SKM-1 treated with dmso at 0.1 percent for 144 hours (cell line): ENCODE results near the gene OR52E5.

Experiments
- DNase-seq: peaks from one replicate; lab custom pipeline; 2025; ENCODE audit not compliant: unreplicated experiment; lab: John Stamatoyannopoulos, UW

The OR52E5 gene

DNA sequence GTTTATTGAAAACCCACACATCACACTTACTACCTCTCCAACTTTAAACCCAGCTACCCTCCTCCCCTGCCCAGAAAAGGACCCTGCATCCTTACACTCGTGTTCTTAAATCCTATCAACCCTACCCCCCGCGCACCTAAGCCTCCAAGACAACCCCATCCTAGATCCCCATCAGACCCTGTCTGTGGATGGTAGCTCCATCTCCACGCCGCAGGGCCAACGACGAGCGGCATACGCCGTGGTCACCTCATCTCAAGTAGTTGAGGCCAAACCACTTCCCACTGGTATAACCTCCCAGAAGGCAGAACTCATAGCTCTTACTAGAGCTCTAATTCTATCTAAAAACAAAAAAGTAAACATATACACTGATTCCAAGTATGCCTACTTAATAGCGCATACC lies 39.7 kb downstream of the OR52E5 start:
- DNase-seq = no peak

DNA sequence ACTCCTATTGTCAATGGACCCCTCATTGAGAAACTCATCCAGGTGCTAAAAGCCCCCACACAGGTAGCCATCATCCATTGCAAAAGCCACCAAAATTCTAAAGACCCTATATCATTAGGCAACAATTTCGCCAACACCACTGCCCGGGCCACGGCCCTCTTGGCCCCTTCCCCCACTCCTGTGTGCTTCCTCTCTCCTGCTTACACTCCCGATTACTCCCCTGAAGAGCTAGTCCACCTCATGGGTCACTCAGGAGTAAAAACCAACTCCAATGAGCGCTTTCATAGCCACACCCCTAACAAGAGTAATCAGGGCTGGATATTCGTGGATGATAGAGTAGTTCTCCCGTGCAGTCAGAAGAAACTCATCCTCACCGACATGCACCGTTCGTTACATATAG lies 40.1 kb downstream of the OR52E5 start:
- DNase-seq = no peak

DNA sequence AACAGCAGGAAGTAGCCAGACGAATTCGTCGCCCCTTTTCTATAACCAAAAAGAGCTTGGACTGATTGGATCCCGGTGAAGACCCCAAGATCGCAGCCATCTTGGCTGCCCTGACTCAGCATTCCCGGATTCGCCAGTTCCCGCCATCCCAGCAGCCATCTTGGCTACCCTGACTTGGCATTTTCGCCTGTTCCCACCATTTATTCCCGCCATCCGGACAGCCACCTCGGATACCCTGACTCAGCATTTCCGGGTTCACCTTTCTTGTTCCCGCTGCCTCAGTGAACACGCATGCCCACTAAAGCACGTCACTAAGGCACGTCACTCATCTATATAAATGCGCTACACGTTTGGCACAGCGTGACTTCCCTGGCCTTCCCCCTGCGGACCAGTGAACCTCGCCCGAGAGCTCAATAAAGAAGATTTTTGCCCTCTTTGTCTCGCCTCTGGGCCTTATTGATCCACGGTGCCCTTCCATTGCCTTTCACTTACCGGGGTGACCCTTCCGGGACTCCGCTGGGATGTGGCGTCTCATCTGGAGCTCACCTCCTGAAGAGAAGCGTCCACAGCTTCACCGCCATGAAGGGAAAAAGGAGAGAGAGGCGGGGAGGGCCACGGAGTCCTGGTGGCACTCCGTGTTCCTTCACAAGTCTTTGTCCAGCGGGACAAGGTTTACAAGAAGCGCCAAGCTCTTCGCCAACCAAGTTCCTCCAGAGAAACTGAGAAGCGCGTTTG lies 45.0 kb downstream of the OR52E5 start:
- DNase-seq = no peak

DNA sequence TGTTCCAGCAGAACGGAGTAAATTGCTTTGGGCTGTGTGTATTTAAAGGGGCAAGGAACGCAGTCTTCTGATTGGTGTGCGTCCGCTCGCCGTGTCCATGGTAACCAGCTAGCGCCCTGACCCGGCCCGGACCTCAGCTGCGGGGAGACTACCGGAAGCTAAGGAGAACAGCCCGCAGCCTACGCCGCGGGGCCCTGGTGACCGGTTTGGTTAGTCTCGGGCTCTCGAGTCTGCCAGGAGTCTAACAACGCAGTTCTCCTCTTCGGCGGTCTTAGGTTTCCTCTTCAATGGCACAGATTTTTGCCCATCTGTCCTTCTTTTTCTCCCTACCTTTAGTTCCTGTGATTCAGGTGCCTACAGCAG lies 45.6 kb downstream of the OR52E5 start:
- no peak for DNase-seq

DNA sequence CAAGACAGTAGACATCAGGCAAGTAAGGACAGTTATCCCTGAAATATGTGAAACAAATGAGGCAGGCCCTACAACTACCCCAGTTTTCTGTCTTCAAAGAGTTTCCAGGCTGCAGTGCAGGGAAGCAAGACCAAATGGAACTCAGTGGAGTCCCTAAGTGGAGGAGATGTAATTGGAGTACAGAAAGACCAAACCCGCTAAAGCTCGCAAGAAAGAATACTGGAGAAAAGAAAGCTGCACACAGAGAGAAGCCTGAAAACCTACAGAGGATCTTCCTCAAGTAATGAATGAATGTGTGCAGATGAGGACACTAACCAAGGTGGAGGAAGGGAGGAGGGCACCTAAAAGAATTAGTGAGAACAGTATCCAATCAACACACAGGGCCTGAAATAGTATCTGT lies 47.7 kb downstream of the OR52E5 start:
- DNase-seq = no peak

DNA sequence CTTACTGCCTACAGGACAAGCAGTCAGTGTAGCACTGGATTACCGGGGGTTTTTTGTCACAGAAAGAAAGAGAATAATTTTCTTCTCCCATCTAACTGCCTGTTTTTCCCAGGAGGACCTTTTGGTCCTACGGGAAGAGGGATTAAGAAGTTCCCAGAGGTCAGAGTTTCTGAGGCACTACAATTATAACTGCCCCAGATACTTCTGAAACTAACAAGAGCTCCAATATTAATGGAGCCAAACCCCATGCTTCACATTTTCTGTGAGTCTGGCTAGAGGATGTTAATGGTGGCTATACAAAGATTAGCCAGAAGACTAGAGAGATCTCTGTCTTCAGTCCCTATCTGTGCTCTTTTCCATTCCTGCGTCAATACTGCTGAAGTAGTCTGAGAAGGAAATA lies 48.9 kb downstream of the OR52E5 start, which contains the start of gene OR56A3:
Gene OR56A3 (plus strand): TSS at position 301 of the 400 bp plus-strand sequence. CDS start 5,096 bp downstream, outside the sequence.
- DNase-seq = no peak
